Fibroblast of lung (primary cell): ENCODE data around the gene SFSWAP. TPM values are rescaled to one million over a fixed set of nuclear protein-coding genes. Genes with fewer than 3 reads are reported as not detected.
"Not testable (repeated sequence)": the region's sequence is repeated elsewhere in the genome, so short reads cannot be mapped to it uniquely, and the experiment has no call there.

Experiments
- DNase-seq, 2 donors: peaks; one replicate each; pipeline versions ENCODE4 v3.0.0 to v3.0.0-alpha.2; 2010; ENCODE audit warnings: low read depth in 2 of 2
- H2AFZ ChIP-seq: 2 replicates; pipeline ENCODE4 v1.5.1; 2012; ENCODE audit warnings: low read length, control low read depth, inconsistent platforms
- H3K27ac ChIP-seq: 2 replicates; pipeline ENCODE4 v1.5.1; 2011; ENCODE audit warnings: low read length, control low read depth; ENCODE audit not compliant: insufficient read depth
- H3K27me3 ChIP-seq: 2 replicates; pipeline ENCODE4 v1.5.1; 2011; ENCODE audit warnings: mild to moderate bottlenecking, low read length; ENCODE audit not compliant: control insufficient read depth, insufficient read depth
- H3K36me3 ChIP-seq: 2 replicates; pipeline ENCODE4 v1.5.1; 2011; ENCODE audit warnings: low read length; ENCODE audit not compliant: control insufficient read depth, insufficient read depth
- H3K4me1 ChIP-seq: 2 replicates; pipeline ENCODE4 v1.5.1; 2011; ENCODE audit warnings: low read length; ENCODE audit not compliant: control insufficient read depth, insufficient read depth; ENCODE audit errors: extremely low read depth
- H3K4me2 ChIP-seq: 2 replicates; pipeline ENCODE4 v1.5.1; 2011; ENCODE audit warnings: low read length, control low read depth; ENCODE audit not compliant: insufficient read depth; ENCODE audit errors: extremely low read depth
- H3K4me3 ChIP-seq, 4 experiments: fragments of 200-600 bp in 1 of 4; sonication (generic) in 1 of 4; replicated peaks in 1 of 4; 2 replicates each; pipeline ENCODE4 v1.5.1; 2011 to 2016; ENCODE audit warnings: low read length in 4 of 4, low read depth in 3 of 4, mild to moderate bottlenecking in 3 of 4, control low read depth in 2 of 4, inconsistent platforms in 1 of 4, mixed read lengths in 1 of 4; ENCODE audit not compliant: insufficient read depth in 1 of 4; ENCODE audit errors: control extremely low read depth in 1 of 4
- H3K79me2 ChIP-seq: 2 replicates; pipeline ENCODE4 v1.5.1; 2012; ENCODE audit warnings: mild to moderate bottlenecking, low read length, inconsistent platforms; ENCODE audit not compliant: control insufficient read depth, insufficient read depth
- H3K9ac ChIP-seq: 2 replicates; pipeline ENCODE4 v1.5.1; 2011; ENCODE audit warnings: mild to moderate bottlenecking, low read length, control low read depth; ENCODE audit not compliant: insufficient read depth
- H3K9me3 ChIP-seq: 2 replicates; pipeline ENCODE4 v1.5.1; 2012; ENCODE audit warnings: low read depth, low read length; ENCODE audit not compliant: control insufficient read depth, insufficient read depth
- H4K20me1 ChIP-seq: 2 replicates; pipeline ENCODE4 v1.5.1; 2011; ENCODE audit warnings: low read length; ENCODE audit not compliant: control insufficient read depth, insufficient read depth; ENCODE audit errors: extremely low read depth
- CTCF ChIP-seq, 2 donors: IDR thresholded peaks in 1 of 2; conservative IDR thresholded peaks in 1 of 2; 1 replicate in 1 of 2; 2 replicates in 1 of 2; pipeline ENCODE4 v1.5.1; 2011 to 2012; ENCODE audit warnings: low read length in 2 of 2, control low read depth in 1 of 2, inconsistent platforms in 1 of 2, low read depth in 1 of 2, mild to moderate bottlenecking in 1 of 2
- EZH2 ChIP-seq: IDR thresholded peaks from 2 replicates; pipeline ENCODE4 v1.5.1; 2012; ENCODE audit warnings: low read length, control low read depth, mild to moderate bottlenecking; ENCODE audit errors: missing control alignments
- polyA plus RNA-seq, 2 donors: library from polyadenylated mRNA; depleted of rRNA in 1 of 2; stranded (reverse) in 1 of 2; unstranded in 1 of 2; fragments of >200 nt; gene quantifications; 2 replicates each; pipeline ENCODE4 v1.2.1, GENCODE V29; 2011 to 2012; ENCODE audit warnings: missing spikeins in 1 of 2
- total RNA-seq: library from RNA; depleted of rRNA; stranded (reverse); fragments of >200 nt; gene quantifications from 2 replicates; pipeline ENCODE4 v1.2.1, GENCODE V29; 2014

Gene SFSWAP
- total and polyA plus RNA-seq, 2 donors (not counting 1 experiment from before 2014, with no cell fraction given): 9.9 to 23.3 TPM

DNA sequence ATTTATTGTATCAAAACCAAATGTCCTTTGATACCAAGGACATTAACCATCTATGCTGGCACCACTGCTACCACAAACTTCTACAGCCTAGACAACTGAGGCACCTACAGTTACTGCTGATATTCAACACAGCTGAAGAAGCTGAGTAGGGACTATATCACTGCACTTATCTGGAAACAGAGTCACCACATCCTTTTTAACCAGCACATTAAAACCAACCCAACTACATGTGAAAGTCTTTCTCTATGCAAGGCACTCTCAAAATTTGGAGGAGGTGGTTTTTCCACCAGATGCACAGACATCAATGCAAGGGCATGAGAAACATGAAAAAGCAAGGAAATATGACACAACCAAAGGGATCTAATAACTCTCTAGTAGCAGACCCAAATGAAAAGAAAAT is 7.7 kb upstream of the SFSWAP start:
- Histone ChIP-seq H3K79me2 (no peaks in the 10 kb centered on the region), H3K27me3 (no peaks in the 10 kb centered on the region), H2AFZ (no peak overlapping the region), H3K4me3 (no peak overlapping the region), H3K36me3 (no peaks in the 10 kb centered on the region), H4K20me1 (no peaks in the 10 kb centered on the region), H3K27ac (no peak overlapping the region), H3K9ac (no peak overlapping the region), H3K4me1 (no peaks in the 10 kb centered on the region), H3K4me2 (no peak overlapping the region), H3K9me3 (no peaks in the 10 kb centered on the region)
- DNase-seq: no peak
- TF ChIP-seq CTCF (conservative IDR thresholded peaks at IDR 0.05 in 1 of 2, IDR thresholded peaks at IDR 0.05 in 1 of 2; ENCODE audit: low read depth in 1 of 2, low read length in 2 of 2) (no peak), EZH2 (no peak)

DNA sequence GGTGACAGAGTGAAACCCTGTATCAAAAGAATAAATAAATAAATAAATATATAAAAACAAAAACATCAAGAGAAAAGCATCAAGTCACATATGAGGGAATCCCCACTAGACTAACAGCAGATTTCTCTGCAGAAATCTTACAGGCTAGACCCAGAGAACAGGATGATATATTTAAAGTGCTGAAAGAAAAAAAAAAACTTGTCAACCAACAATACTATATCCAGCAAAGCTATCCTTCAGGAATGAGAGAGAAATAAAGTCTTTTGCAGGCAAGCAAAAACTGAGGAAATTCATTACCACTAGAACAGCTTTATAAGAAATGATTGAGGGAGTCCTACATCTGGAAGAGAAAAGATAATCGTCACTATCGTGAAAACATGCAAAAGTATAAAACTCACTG is 6.4 kb upstream of the SFSWAP start:
- no peaks in the 10 kb centered on the region for H3K27me3 ChIP-seq
- no peak for DNase-seq
- no peaks in the 10 kb centered on the region for H3K9me3 ChIP-seq
- no peaks in the 10 kb centered on the region for H3K79me2 ChIP-seq
- no peak overlapping the region for H3K4me3 ChIP-seq
- H3K4me1 ChIP-seq: no peaks in the 10 kb centered on the region
- no peak overlapping the region for H3K27ac ChIP-seq
- TF ChIP-seq EZH2 (no peak), CTCF (conservative IDR thresholded peaks at IDR 0.05 in 1 of 2, IDR thresholded peaks at IDR 0.05 in 1 of 2; ENCODE audit: low read depth in 1 of 2, low read length in 2 of 2) (no peak)
- no peaks in the 10 kb centered on the region for H3K36me3 ChIP-seq
- H3K9ac ChIP-seq: no peak overlapping the region
- H3K4me2 ChIP-seq: no peak overlapping the region
- no peaks in the 10 kb centered on the region for H4K20me1 ChIP-seq
- no peak overlapping the region for H2AFZ ChIP-seq

GRCh38 chr12:131706709-131707108 is 4.2 kb upstream of the SFSWAP start:
- H3K4me1 ChIP-seq, H3K9me3 ChIP-seq, DNase-seq, H3K27ac ChIP-seq, H3K9ac ChIP-seq, H4K20me1 ChIP-seq, H2AFZ ChIP-seq, H3K36me3 ChIP-seq, H3K4me2 ChIP-seq, H3K4me3 ChIP-seq, H3K27me3 ChIP-seq, H3K79me2 ChIP-seq: not testable (repeated sequence)
